NK-92 (cell line): Measurements from ENCODE around the gene C2orf15.
"Not testable (repeated sequence)": the region's sequence is repeated elsewhere in the genome, so short reads cannot be mapped to it uniquely, and the experiment has no call there.

Experiments used
- DNase-seq: peaks from one replicate; lab custom pipeline; 2025; ENCODE audit not compliant: unreplicated experiment; lab: John Stamatoyannopoulos, UW

The C2orf15 gene

GRCh38 chr2:99159594-99159993 lies 18.1 kb downstream of the C2orf15 start:
- no peak for DNase-seq

DNA sequence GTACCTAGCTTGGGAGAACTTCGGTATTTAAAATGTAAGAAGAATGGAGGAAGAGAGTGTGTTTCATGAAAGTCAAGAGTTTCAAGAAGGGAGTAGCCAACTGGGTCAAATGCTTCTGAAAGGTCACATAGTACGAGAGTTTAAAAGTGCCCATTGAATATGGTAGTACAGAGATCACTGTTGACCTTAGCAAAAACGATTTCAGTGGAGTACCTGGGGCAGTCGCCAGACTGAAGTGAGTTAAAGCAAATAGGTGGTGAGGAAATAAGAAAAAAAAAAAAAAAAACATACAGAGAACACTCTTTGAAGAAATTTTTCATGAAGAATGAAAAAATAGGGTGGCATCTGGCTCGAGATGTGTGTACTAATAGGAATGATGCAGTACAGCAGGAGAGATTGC lies 24.7 kb downstream of the C2orf15 start:
- no peak for DNase-seq

DNA sequence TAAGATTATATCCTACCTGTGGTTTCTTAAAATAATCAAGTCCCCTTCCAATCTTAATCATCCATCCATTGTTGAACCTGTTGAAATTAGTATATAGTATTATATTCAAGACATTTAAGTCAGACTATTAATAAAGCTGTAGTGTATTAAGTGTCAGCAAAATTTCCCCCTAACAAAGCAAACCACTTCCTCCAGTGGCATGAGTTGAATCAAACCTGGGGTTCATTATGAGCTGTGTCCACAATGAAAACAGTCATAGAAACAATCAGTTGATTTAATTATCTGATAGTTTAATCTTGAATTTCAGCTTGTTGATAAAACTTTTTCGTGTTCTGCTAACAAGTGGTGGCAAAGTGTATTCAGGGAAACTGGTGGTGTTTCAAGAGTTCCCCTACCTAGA lies 28.0 kb downstream of the C2orf15 start:
- DNase-seq, result no peak

DNA sequence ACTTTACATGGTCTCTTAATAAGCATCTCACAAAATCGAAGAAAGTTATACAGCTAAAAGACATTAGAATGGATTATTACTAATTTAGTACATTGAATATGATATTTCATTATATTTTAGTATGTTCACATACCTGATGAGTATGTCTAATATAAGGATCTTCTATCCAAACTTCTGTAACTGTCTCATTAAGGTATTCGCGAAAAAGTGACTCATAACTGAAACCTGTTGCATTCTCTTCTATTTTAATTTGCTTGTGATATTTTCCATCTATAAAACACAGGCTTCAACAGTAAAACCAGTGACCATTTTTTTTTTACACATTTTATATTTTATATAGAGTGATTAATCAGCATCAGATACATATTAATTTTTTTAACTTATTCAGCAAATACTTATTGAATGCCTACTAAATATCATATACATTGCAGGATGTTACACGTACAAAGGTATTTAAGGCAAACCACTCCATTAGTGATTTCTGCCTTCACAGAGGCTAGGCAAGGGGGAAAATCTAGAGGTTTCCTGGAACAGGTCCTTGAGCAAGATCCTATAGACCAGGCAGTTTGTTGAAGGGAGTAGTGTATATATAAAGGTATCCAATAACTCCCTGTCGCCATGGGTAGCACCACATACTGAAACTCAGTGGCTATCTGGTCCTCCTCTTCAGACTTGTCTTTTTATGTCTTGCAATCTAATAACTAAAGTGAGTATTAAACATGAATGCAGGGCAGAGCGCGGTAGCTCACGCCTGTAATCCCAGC lies 30.1 kb downstream of the C2orf15 start:
- DNase-seq, result no peak

DNA sequence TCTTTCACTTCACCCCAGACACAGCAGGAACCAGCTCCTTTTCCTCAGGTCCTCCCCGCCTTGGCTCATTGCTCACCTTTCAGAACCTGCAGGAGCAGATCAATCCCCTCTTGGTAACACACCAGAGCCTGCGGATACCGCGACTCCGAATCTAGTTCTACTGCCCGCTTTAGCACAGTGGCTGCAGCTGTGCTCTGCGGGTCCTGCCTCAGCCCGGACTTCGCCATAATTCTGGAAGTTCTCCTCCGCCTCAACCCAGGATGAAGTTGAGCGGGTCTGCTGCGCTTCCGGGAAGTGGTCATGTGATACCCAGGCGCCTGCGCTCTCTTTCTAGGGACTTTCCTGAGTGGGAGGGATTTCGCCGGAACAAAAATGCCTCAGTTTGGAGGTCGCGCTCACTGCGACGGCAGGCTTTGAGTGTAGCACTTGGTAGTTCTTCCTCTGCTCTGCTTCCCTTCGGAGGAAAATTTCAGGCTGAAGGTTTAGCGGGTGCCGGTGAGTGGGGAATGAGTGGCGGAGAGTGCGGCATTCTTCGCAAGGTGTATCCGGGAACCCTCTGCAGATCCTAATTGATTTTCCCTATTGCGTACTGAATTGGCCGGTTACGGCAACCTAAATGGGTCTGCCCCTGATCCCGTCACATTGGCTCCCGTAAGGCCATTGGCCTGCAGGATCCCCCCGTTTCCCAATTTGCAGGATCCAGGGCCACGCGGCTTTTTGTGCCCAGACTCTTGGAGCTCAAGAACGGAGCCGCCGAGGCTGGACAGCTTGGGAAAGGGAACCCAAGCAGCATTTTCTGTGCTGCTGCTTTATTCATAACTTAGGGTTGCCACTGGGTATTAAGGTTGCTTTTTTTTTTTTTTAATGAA lies 39.5 kb downstream of the C2orf15 start, which contains the start of the genes MITD1 and MRPL30:
Gene MITD1, minus strand, starts transcription at position 304 of the 869 bp plus-strand sequence. Its CDS starts 77 bp downstream, at position 227.
Gene MRPL30, plus strand, starts transcription at position 430 of the 869 bp plus-strand sequence. CDS start 5,020 bp downstream, outside the sequence.
- peak; percentile 60 for DNase-seq

DNA sequence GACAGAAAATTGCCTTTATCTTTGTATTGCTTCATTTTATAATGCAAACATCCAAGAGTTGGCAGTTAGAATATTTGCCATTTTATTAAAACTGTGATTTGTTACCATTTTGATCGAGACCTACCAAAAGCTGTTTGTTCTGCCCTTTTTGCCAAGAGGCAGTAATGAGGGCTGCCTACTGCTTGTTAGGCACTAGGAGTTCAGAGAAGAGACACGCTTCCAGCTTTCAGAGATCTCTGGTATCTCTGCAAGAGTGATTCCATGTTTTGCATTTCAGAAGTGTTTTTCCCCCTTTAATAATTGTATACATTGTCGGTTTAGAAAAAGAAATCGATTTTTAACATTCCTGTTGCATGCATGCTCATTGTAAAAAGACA lies 40.1 kb downstream of the C2orf15 start:
- DNase-seq, result no peak

DNA sequence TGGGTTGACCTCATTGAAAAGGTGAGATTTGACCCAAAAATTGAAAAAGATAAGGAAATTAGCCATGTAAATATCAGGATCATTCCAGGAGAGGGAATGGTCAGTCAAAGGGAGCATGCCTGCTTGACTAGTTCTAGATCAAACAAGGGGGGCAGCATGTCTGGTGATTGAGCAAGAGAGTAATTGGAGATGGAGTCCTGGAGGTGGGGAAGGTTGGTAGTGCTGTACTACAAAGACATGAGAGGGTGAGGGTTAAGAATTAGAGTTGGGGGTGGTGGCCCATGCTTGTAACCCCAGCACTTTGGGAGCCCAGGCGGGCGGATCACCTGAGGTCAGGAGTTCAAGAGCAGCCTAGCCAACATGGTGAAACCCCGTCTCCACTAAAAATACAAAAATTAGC lies 41.5 kb downstream of the C2orf15 start:
- DNase-seq, result no peak

GRCh38 chr2:99184811-99185210 lies 43.3 kb downstream of the C2orf15 start:
- no peak for DNase-seq

DNA sequence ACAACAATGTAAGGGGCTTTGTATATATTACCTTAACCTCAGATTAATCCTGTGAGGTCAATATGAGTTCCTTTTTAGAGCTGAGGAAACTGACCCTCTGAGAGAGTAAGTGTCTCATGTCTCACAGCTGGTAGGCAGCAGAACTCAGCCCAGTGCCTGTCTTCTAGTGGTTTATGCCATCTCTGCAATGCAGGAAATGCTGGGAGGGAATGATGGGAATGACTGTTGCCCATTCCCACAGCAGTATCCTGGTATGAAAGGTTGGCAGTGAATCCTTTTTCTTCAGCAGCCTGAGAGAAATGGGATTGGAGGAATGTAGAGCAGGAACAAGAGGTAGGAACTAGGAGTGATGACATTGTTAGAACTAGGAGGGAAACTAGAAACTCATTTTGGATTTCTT lies 45.5 kb downstream of the C2orf15 start:
- DNase-seq, result no peak

GRCh38 chr2:99188357-99188756 lies 46.9 kb downstream of the C2orf15 start:
- DNase-seq, result no peak

DNA sequence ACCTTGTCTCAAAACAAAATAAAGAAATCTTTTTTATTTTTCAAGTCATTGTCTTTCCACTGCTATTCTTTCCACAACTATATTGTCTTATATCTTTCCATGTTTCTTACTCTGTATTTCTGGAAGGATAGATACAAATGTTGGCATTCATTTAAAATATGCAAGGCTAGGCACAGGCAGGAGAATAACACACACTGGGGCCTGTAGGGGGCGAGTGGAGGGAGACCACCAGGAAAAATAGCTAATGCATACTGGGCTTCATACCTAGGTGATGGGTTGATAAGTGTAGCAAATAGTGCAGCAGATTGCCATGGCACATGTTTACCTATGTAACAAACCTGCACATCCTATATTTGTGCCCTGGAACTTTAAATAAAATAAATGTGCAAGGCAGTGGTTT lies 49.0 kb downstream of the C2orf15 start:
- no peak for DNase-seq

- not testable (repeated sequence) for DNase-seq
These were observed 50.9 kb downstream of the C2orf15 start for GRCh38 chr2:99192364-99192763.

DNA sequence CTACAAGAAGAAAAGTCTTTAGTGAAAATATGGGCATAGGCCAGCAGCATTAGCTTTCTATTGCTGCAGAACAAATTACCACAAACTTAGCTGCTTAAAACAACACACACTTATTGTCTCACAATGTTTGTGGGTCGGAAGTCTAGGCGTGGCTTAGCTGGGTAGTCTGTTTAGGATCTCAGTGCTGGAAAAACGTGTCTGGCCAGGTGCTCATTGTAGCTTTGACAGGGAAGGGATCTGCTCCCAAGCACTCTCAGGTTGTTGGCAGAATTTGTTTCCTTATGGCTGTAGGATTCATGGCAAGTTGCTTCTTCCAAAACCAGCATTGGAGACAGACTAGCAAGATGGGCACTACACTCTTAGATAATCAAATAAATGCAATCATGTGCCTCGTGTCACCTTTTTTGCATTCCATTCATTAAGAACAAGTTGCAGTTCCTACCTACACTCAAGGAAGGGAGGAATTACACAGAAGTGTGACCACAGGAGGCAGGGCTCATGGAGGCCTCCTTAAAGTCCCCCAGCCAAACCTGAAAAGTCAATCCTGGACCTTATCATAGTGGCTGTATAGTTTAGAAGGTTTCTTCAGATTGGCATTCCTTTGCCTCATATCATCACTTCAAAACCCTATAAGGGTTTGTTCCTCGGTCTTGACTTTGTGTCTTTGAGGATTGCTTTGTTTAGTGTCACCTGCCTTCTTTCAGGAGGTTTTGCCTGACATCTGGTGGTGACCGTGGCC lies 56.8 kb downstream of the C2orf15 start:
- DNase-seq, result no peak

- no peak for DNase-seq
These were observed 58.7 kb downstream of the C2orf15 start for GRCh38 chr2:99200076-99200800.
